Measurements from ENCODE around the gene INTS11. TPM values are rescaled to one million over a fixed set of nuclear protein-coding genes. Genes with fewer than 3 reads are reported as not detected.

Gene INTS11
- total RNA-seq, 1 donor from 2014 or later: 61.5 TPM

DNA sequence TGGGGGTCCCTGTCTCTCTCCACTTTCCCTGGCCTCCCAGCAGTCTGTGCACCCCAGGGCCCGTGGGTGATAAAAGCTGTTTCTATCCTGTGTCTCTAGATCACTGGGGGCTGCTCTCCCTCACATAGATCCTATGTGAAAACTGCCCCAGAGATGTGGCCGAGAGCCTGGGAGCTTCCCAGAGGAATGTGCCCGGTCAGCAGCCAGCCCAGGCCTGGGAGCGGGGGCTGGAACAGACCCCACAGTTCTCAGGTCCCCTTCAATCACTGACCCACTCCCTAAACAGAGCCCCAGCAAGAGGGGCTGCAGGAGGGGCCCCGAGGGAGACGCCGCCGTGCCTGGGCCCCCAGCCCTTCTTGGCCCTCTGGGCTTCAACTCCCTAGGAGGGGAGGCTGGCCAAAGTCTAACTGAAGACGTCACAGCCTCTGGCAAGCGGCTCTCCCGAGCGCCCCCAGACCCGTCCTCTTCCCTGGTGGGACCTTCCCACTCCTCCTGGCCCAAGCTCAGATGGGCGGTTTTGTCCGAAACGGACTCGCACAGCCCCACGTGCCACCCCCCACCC, 33.5 kb upstream of the INTS11 start:
- no peak for DNase-seq

DNA sequence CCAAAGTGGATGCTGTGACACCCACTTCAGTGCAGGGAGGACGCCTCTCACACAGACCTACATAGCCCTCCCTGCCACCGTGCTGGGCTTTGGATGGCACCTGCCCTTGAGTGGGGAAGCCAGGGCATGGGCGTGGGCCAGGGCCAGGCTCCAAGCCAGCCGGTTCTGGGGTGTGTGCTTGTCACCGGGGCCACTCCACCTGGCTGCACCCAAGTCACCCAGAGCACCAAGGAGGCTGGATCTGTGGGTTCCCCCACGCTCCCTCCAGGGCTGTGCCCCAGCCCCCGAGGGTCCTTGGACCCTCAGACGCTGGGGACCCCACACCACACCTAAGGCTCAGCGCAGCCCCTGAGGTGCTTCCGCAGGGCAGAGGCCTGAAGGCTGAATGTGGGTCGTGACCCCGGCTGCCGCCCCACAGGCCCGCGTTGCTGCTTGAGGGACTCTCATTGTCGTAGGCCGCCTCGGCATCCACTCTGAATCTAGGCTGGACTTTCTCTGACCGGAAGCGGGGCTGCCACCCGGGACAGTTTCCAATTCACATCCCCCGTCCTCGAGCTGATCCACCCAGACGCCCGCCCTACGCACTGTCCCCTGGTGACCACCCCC, 32.4 kb upstream of the INTS11 start:
- no peak for DNase-seq

DNA sequence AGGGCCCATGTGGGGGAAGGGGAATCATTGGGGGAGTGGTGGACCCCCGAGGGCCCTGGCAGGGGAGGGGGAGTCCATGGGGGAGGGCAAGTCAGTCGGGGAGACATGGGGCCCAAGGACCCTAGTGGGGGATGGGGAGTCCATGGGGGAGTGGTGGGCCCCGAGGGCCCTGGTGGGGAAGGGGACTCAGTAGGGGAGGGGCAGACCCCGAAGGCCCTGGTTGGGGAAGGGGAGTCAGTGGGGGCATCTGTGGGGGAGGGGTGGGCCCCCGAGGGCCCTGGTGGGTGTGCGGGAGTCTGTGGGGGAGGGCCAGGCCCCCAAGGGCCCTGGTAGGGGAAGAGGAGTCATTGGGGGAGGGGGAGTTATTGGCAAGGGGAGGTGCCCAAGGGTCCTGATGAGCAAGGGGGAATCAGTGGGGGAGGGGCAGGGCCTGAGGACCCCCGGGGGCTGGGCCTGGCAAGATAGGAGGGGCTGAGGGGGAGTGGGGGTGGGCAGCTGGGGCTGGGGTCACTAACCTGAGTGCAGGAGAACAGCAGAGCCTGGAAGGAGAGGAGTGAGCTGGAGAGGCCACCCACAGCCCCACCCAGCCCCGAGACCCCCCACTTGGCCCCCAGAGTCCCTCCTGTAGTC, 31.8 kb upstream of the INTS11 start:
- no peak for DNase-seq

DNA sequence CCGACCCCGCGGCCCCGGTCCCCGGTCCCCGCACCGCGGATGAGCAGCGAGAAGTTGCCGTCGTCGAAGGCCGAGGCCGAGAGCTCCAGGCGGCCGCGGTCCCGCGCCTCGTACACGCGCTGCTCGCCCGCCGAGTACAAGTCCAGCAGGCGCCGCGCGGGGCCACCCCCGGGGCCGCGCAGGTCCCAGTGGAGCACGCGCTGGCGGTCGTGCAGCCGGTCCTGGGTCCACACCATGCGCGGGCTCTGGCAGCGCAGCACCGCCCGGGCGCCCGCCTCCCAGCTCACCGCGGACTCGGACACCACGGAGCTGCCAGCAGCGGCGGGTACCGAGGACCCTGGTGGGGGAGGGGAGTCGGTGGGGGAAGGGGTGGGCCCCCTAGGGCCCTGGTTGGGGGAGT, 31.0 kb upstream of the INTS11 start:
- no peak for DNase-seq

DNA sequence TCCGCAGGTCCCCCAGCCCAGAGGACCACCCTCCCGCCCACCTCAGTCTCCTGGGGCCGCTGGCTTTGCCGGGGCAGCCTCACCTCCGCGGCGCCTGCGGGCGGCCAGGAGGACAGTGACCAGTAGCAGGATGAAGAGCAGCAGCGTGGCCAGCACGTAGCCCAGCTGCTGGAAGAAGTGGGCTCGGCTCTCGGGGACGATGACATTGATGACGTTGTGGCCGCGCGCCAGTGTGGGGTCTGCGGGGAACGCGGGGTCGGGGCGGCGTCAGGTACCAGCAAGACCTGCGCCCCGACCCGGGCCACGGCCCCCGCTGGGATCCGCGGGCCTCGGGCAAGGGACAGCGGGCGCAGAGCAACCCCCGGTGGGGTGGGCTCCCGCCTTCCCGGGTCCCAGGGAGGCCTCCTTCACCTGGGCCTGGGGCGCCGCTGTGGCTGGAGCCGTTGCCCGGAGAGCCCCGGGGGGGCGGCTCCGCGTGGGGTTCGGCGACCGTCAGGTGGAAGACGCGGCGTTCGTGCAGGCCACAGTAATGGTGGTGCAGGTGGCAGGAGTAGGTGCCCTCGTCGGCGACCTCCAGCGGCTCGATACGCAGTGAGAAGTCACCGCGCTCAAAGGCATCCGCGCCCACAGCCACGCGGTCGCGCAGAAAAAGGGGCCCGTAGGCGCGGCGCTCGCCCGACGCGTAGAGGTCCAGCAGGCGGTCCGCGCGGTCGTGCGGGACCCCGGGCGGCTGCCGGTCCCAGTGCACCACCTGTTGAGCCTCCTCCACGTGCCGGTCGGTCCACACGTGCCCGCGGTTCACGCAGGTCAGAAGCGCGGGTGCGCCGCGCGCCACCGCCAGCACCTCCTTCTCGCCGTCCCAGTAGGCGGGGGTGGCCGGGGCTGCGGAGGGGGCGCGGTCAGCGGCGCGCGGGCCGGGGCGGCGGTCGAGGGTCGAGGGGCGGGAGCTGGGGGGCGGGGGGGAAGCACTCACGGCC, 30.1 kb upstream of the INTS11 start:
- DNase-seq: no peak

DNA sequence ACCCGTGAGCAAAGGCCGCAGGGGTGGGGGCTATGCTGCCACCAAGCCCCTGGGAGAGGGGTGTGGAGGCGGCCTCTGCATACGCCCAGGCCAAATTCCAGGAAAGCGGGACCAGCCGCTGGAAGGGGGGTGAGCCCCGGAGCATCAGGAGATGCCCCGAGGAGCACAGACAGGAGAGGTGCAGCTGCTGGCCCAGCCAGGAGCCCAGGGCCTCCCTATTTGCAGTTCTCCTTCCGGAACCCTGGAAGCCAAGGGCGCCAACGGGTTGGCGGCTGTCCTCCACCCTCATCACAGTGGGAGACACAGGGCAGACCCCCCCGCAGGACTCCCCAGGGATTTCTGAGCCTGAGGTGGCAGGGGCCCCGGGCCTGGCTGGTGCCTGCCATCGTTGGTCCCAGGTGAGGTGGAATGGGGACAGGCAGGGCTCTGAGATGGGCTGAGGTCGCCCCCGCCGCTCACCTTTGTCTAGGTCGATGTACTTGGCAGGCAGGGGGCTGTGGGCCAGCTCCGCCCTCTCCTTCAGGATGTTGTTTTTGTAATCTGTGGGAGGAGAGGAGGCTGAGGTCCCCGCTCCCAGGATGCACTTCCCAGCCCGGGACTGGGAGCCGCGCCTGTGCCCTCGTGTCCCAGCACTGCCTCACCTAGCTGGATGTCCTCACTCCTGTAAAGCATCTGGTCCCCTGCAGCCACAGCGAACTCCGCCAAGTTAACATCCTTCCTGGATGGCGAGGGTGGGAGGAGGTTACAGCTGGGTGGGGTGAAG, 29.1 kb upstream of the INTS11 start:
- no peak for DNase-seq

DNA sequence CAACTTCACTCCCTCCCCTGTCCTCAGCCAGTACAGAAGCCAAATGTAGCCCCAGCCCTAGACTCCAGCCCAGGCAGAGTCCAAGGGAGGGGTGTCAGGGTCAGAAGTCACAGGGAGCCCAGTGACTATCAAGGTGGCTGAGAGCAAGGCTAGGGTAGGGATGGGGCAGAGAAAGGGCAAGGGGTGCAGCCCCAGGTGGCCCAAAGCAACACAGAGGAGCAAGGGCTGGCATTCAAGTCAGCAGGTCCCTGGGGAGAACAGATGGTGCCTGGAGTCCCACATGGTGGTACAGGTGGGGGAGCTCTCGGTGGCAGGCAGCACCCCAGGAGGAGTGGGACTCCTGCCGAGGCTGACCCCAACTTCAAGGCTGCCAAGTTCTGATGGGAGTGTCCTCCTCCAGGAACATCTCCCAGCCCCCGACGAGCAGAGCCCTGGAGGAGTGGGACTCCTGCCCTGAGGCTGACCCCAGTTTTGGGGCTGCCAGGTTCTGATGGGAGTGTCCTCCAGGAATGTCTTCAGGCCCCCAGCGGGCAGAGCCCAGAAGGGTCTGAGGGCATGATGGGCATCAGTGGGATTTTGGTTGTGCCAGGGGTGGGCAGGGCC, 28.4 kb upstream of the INTS11 start:
- DNase-seq: no peak

DNA sequence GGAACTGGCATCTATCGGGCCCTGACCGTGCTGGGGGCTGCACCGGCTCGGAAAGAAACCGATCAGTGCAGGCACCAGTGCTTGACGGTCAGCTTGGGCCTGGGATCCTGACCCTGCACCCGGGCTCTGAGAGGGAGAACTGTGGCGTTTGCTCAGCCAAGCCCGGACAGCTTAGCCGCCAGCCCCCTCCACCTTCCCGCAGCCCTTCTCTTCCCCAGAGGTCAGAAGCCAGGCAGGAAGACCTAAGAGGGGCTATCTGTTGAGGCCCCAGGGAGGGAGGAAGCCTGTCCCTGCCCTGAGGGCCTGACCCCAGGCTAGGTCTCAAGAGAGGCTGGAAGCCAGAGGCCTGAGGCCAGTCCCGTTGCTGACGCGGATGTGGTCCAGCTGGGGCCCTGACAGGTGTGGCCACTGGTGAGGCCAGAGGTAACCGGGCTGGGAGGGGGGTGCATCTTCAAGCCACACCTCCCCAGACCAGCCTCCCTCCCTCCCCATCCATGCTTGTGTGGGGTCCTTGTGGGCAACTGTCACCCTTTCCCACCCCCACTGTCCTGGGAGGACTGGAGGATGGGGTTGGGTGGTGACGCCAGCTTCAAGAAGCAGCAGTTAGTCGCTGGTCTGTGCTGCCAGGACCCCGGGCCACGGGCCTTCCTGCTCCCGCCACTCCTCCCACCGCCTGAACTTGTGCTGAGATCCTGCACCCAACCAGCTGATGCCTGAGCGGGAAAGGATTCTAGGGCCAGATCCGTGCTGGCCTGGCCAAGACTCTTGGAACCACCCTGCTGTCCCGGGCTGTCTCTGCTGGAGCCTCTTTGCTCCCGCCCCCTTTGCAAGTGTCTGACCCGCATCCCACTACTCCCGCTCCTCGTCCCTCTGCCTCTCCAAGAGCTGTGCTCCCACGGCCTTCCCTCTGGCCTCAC, 27.3 kb upstream of the INTS11 start:
- DNase-seq: no peak

DNA sequence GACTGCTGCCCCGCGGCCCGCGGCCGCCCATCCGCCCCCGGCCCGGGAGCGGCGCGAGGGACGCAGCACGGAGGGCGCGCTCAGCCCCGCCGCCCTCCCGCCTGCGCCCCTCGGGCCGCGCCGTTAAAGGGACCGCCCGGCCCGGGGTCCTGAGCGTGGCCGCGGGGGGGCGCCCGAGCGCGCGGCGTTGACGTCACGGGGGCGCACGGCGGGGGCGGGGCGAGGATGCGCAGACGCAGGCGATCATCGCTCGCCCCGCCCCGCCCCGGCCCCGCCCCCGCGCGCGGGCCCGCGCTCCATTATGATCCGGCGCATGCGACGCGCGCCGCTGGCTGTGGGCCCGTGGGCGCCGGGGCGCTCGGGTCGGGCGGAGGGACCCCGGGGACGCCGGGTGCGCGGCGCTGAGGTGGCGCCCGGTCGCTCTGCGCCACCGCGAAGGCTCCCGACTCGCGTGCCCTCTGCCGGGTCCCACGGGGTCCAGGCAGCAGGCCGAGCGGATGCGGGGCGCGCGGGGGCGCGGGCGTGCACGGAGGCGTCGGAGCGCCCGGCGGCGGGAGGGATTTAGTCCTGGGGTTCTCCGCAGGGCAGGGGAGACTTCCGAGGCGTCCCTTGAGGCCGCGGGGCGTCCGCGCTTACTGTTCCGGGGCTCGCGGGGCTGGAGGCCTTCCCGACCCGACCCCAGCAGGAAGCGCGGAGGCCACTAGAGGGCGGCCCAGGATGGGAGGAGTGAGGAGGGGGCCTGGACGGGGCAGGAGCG, 25.0 kb upstream of the INTS11 start, which contains the start of gene DVL1:
Gene DVL1 (minus strand): TSS at position 163 of the 757 bp plus-strand sequence. CDS start 353 bp downstream, outside the sequence.
- peak; percentile 84 for DNase-seq

DNA sequence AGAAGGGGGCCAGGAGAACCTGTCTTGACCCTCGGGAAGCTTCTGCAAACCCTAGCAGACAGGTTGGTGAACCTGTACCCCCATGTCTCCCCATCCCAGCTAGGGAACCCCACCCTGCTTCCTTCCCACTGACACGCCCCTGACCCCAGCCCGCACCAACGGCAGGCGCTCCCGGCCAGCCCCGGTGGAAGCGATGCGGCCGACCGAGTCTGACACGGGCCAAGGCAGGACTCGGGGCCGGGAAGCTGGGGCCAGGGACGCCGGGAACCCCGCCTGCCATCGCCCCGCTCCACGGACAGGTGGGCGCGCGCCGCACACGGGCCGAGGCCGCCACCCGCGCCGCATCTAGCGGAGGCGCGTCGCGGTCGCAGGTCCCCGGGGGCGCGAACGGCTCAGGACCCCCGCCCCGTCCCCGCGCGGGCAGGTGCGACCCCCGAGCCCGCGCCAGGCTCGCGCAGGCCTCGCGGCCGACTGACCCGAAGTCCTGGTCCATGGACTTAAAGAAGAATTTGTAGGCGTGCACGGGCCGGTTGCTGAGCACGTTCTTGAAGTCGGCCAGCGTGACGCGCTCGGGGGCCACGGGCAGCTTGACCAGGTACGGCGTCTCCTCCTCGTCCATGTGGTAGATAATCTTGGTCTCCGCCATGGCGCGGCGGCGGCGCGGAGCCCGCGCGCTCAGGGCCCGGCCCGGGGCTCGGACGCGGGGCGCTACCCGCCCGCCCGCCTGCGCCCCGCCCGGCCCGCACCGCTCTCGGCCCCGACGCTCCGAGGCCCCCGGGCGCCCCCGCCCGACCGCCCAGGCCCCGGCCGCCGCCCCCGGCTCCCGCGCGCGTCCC, 24.2 kb upstream of the INTS11 start:
- DNase-seq: no peak

DNA sequence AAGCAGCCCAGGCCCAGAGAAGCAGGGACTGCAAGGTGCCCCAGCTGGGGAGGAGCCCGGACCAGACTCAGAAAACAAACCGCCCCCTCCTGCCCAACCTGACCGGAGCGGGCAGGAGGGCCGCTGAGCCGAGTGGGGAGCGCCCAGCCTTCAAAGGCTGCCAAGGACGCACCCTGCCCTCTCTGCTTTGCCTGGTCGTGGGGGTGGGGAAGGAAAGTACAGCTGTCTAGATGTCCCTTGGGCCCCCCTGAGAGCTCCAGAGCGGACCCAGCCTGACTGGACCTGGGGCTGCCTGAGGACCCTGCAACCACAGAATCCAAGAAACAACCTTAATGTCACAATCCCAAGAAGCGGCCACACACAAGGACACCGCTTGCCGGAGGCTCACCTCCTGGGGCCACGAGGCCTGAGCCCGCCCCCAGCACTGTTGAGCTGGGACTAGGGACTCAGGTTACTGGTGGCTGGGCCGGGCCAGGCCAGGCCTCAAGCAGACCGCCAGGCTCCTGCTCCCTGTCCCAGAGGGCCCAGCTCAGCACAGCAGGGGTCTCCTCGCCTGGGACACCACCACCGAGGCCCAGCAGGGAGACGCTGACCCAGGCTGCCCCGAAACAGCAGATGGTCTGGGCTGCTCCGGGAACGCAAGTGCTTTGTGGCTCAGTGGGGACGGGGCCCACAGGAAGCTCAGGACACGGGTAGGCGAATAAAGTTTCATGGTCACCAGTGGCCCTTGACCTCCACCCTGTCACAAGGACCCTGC, 23.4 kb upstream of the INTS11 start:
- DNase-seq: no peak

DNA sequence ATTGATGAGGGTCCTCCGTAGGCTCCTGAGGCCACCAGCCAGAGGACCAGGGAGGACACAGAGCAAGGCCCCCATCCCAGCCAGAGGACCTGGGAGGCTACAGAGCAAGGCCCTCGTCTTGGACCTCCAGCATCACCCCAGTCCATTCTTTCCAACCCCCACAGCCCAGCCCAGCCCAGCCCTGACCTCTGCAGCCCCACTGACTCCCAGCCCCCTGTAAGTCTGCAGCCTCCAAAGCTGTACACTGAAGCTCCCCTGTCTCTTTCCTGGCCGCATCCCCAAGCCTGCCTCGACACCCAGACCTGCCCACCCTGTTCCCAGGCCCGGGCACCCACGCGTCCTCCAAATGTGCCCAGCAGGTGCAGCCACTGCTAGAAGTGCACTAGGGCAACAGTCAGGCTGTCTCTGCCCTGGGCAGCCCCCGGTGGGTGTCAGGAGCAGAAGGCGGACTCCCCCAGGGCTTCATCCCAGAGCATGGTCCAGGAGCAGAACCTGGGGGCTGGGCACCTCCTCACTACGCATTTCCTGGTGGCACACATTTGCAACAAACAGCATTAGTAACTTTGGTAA, 22.7 kb upstream of the INTS11 start:
- DNase-seq: no peak

DNA sequence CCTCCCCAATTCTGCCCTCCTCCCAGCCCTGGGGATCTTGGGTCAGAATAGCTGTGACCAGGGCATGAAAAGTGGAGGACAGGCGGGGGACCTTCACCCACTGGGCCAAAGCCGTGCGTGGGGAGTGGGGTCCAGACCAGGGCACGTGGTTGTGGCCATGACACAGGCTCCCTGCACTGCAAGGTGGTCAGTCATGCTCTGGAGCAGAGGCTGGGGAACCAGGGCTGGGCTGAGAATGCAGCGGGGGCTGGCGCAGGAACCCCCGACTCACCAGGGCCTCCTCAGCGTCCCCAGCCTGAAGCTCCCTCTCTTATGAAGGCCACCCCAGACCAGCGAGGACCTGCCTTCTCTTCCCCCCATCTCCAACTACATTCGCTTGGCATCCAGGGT, 22.0 kb upstream of the INTS11 start:
- no peak for DNase-seq

DNA sequence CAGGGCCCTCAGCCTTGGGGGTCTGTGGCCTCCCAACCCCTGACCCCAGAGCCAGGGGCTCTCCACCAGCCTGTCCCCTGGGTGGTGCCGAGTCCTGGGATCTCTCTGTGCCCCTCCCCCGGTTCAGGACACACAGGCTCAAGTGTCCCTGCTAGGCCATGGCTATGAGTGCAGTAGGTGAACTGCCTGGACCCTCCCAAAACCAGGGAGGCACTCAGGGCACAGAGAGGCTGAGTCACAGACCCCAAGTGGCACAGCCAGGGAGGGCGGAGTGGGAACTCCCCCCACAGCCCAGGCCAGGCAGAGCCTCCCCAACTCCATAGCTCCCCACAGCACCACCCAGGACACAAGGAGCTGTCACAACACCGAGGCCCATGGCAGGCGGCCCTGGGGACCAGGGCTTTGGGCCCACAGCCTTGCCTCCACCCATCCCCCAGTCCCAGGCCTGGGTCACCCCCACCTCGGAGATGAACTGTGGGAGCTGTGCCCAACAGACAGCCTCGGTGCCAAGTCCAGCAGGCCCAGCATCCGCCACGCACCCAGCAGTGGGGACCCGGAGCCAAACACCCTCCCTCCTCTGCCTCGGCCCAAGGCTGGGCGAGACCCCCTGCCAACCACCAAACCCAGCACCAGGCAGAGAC, 21.5 kb upstream of the INTS11 start:
- DNase-seq: no peak

DNA sequence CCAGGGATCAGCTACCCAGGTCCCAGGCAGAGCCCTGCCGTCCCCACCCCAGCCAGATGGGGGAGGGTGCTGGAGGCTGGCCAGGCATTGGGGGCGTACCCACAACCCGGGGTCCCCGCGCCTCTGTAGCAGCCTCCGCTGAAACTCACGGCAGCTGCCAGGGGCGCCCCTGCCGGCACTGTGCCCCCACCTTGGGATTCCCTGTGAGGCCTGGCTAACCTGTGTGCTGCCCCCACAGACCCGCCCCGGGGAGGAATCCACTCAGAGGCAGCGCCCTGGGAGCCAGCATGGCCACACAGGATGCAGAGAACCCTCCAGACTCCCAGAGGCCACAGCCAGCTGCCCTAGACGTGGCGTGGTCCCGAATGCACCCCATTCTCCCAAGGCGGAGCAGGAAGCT, 20.9 kb upstream of the INTS11 start:
- no peak for DNase-seq

DNA sequence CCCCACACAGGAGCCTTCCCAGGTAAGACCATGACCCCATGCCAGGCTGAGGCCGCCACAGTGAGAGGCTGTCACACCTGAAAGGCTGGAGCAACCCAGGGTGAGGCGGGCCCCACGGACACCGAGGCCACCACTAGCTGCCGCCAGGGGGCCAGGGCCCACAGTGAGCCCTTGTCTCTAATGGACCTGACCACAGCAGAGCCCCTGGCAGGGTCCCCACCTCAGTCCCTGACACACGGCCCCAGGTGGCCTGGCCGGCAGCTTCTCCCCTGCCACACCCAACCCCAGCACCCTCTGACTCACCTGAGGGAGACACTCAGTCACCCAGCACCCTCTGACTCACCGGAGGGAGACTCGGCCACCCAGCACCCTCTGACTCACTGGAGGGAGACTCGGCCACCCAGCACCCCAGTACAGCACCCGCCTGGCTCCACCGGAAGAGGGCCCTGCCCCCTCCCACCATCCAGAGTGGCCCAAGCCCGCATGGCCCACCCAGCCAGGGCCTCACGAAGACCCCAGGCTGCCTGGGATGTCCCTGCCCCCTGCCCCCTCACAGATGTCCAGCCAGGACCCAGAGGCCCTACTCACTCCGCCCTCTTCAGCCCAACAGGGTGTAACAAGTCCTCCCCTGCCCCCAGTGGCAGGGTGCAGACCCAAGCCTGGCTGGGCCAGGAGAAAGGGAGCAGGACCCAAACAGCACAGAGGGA, 20.3 kb upstream of the INTS11 start:
- DNase-seq: no peak

Measured in tongue (tissue), 2 donors.